ENCODE results near the gene ARHGAP18.

GRCh38 chr6:129565811-129566210 lies 144.2 kb downstream of the ARHGAP18 start:
- TF ChIP-seq SUZ12 (IDR thresholded peaks at IDR 0.05; ENCODE audit: extremely low read depth, insufficient read depth, insufficient read length) (no peak), ZNF274 (IDR thresholded peaks at IDR 0.05; ENCODE audit: low read depth, low read length) (no peak)
